HEK293 (cell line): Measurements from ENCODE around the gene SORL1.

Experiments
- GLIS2 ChIP-seq: fragments of 450-650 bp; formaldehyde crosslinking; IDR thresholded peaks from 2 replicates; pipeline ENCODE4 v1.5.1; 2016; ENCODE audit warnings: missing biosample characterization, missing genetic modification characterization
- HOXC10 ChIP-seq: sonication (generic); formaldehyde crosslinking; IDR thresholded peaks from 2 replicates; pipeline ENCODE4 v1.8.1; 2023; ENCODE audit warnings: mild to moderate bottlenecking, missing genetic modification reagents
- HOXD13 ChIP-seq: sonication (generic); formaldehyde crosslinking; IDR thresholded peaks from 2 replicates; pipeline ENCODE4 v1.8.0; 2022; ENCODE audit warnings: missing genetic modification reagents, borderline replicate concordance
- INSM2 ChIP-seq: fragments of 450-650 bp; formaldehyde crosslinking; IDR thresholded peaks from 2 replicates; pipeline ENCODE4 v1.5.1; 2016; ENCODE audit warnings: missing biosample characterization, missing genetic modification characterization
- KLF7 ChIP-seq: fragments of 450-650 bp; formaldehyde crosslinking; IDR thresholded peaks from 2 replicates; pipeline ENCODE4 v1.5.1; 2016; ENCODE audit warnings: missing biosample characterization, missing genetic modification characterization, borderline replicate concordance
- PATZ1 ChIP-seq: fragments of 450-650 bp; formaldehyde crosslinking; IDR thresholded peaks from 2 replicates; pipeline ENCODE4 v1.5.1; 2016; ENCODE audit warnings: missing biosample characterization, missing genetic modification characterization
- PRDM2 ChIP-seq: fragments of 450-650 bp; formaldehyde crosslinking; IDR thresholded peaks from 2 replicates; pipeline ENCODE4 v1.5.1; 2016; ENCODE audit warnings: missing biosample characterization, missing genetic modification characterization, borderline replicate concordance
- PRDM6 ChIP-seq: fragments of 450-650 bp; formaldehyde crosslinking; IDR thresholded peaks from 2 replicates; pipeline ENCODE4 v1.5.1; 2017; ENCODE audit warnings: missing biosample characterization, missing genetic modification characterization
- TCF7L2 ChIP-seq: IDR thresholded peaks from 2 replicates; pipeline ENCODE4 v1.6.1; 2011; ENCODE audit warnings: low read depth, mild to moderate bottlenecking, inconsistent platforms, low read length, moderate library complexity, borderline replicate concordance
- ZBTB48 ChIP-seq: fragments of 450-650 bp; formaldehyde crosslinking; IDR thresholded peaks from 2 replicates; pipeline ENCODE4 v1.5.1; 2016; ENCODE audit warnings: missing biosample characterization, missing genetic modification characterization
- ZNF10 ChIP-seq: fragments of 450-650 bp; formaldehyde crosslinking; IDR thresholded peaks from 2 replicates; pipeline ENCODE4 v1.5.1; 2017; ENCODE audit warnings: missing biosample characterization, missing genetic modification characterization
- ZNF146 ChIP-seq: fragments of 450-650 bp; formaldehyde crosslinking; IDR thresholded peaks from 2 replicates; pipeline ENCODE4 v1.5.1; 2016; ENCODE audit warnings: missing biosample characterization, missing genetic modification characterization
- ZNF169 ChIP-seq: fragments of 450-650 bp; formaldehyde crosslinking; IDR thresholded peaks from 2 replicates; pipeline ENCODE4 v1.5.1; 2016; ENCODE audit warnings: missing biosample characterization, missing genetic modification characterization
- ZNF184 ChIP-seq: fragments of 450-650 bp; IDR thresholded peaks from 2 replicates; pipeline ENCODE4 v1.5.1; 2018; ENCODE audit warnings: missing biosample characterization, mild to moderate bottlenecking, missing genetic modification characterization
- ZNF221 ChIP-seq: fragments of 450-650 bp; formaldehyde crosslinking; IDR thresholded peaks from 2 replicates; pipeline ENCODE4 v1.5.1; 2017; ENCODE audit warnings: missing biosample characterization, missing genetic modification characterization, borderline replicate concordance
- ZNF24 ChIP-seq: fragments of 450-650 bp; formaldehyde crosslinking; IDR thresholded peaks from 2 replicates; pipeline ENCODE4 v1.5.1; 2016; ENCODE audit warnings: missing biosample characterization, missing genetic modification characterization
- ZNF248 ChIP-seq: fragments of 450-650 bp; formaldehyde crosslinking; IDR thresholded peaks from 2 replicates; pipeline ENCODE4 v1.5.1; 2017; ENCODE audit warnings: missing biosample characterization, missing genetic modification characterization
- ZNF292 ChIP-seq: fragments of 450-650 bp; formaldehyde crosslinking; IDR thresholded peaks from 2 replicates; pipeline ENCODE4 v1.5.1; 2016; ENCODE audit warnings: low read depth, missing biosample characterization, missing genetic modification characterization, borderline replicate concordance
- ZNF335 ChIP-seq: fragments of 450-650 bp; formaldehyde crosslinking; conservative IDR thresholded peaks from 2 replicates; pipeline ENCODE4 v1.5.1; 2016; ENCODE audit warnings: missing biosample characterization, missing genetic modification characterization
- ZNF366 ChIP-seq: fragments of 450-650 bp; formaldehyde crosslinking; conservative IDR thresholded peaks from 2 replicates; pipeline ENCODE4 v1.5.1; 2016; ENCODE audit warnings: missing biosample characterization, missing genetic modification characterization
- ZNF391 ChIP-seq: fragments of 450-650 bp; formaldehyde crosslinking; IDR thresholded peaks from 2 replicates; pipeline ENCODE4 v1.5.1; 2016; ENCODE audit warnings: low read depth, missing biosample characterization, missing genetic modification characterization, borderline replicate concordance
- ZNF48 ChIP-seq: fragments of 450-650 bp; formaldehyde crosslinking; IDR thresholded peaks from 2 replicates; pipeline ENCODE4 v1.5.1; 2016; ENCODE audit warnings: missing biosample characterization, missing genetic modification characterization
- ZNF610 ChIP-seq: fragments of 450-650 bp; formaldehyde crosslinking; IDR thresholded peaks from 2 replicates; pipeline ENCODE4 v1.5.1; 2016; ENCODE audit warnings: missing biosample characterization, missing genetic modification characterization, borderline replicate concordance
- ZNF670 ChIP-seq: fragments of 450-650 bp; formaldehyde crosslinking; IDR thresholded peaks from 2 replicates; pipeline ENCODE4 v1.5.1; 2016; ENCODE audit warnings: missing biosample characterization, missing genetic modification characterization, low read depth
- ZNF704 ChIP-seq: fragments of 450-650 bp; formaldehyde crosslinking; IDR thresholded peaks from 2 replicates; pipeline ENCODE4 v1.5.1; 2016; ENCODE audit warnings: missing biosample characterization, missing genetic modification characterization

Gene SORL1

GRCh38 chr11:121464352-121464946 lies 12.3 kb downstream of the SORL1 start (continued):
- TF ChIP-seq ZNF146 (tag by site-specific recombination) (no peak), ZNF292 (tag by site-specific recombination) (no peak), PATZ1 (tag by site-specific recombination) (peak; percentile 43; the same call in 1 of the 2 replicates), ZNF335 (tag by site-specific recombination) (no peak), INSM2 (tag by site-specific recombination) (no peak), ZNF670 (tag by site-specific recombination) (no peak), ZNF366 (tag by site-specific recombination) (0 out of 2 replicates have a peak, but pooled peaks have one; percentile 36), ZNF169 (tag by site-specific recombination) (no peak), PRDM2 (no peak), ZNF610 (tag by site-specific recombination) (no peak), ZNF184 (tag by site-specific recombination) (0 out of 2 replicates have a peak, but pooled peaks have one; percentile 48), ZNF221 (no peak), ZNF704 (tag by site-specific recombination) (no peak), GLIS2 (tag by site-specific recombination) (peak; percentile 36; the same call in 1 of the 2 replicates), KLF7 (tag by site-specific recombination) (no peak), TCF7L2 (no peak), HOXC10 (CRISPR knock-in tag) (no peak), PRDM6 (tag by site-specific recombination) (no peak), ZNF24 (0 out of 2 replicates have a peak, but pooled peaks have one; percentile 39), ZNF48 (tag by site-specific recombination) (no peak), ZBTB48 (tag by site-specific recombination) (no peak), ZNF391 (tag by site-specific recombination) (no peak), ZNF10 (tag by site-specific recombination) (no peak), ZNF248 (tag by site-specific recombination) (no peak), HOXD13 (CRISPR knock-in tag) (no peak)
